Cardiac muscle cell (in vitro differentiated cells and primary cell): Measurements from ENCODE around the gene DENND1B. TPM values are rescaled to one million over a fixed set of nuclear protein-coding genes. Genes with fewer than 3 reads are reported as not detected.

Experiments
- DNase-seq, 2 donors: peaks; one replicate each; pipeline versions ENCODE4 v3.0.0 to v3.0.0-alpha.2; 2010 to 2017; ENCODE audit warnings: low read depth in 1 of 2, low spot score in 1 of 2
- H3K27ac ChIP-seq: fragments of 200-600 bp; sonication (generic); 2 replicates; pipeline ENCODE4 v1.5.1; 2016
- H3K27me3 ChIP-seq: fragments of 200-600 bp; sonication (generic); 2 replicates; pipeline ENCODE4 v1.6.0; 2016; ENCODE audit warnings: control low read depth
- H3K36me3 ChIP-seq: fragments of 200-600 bp; sonication (generic); 2 replicates; pipeline ENCODE4 v1.5.1; 2016; ENCODE audit warnings: control low read depth
- H3K4me1 ChIP-seq: fragments of 200-600 bp; sonication (generic); 2 replicates; pipeline ENCODE4 v1.8.1; 2017; ENCODE audit warnings: low read depth, mild to moderate bottlenecking, mixed run types
- H3K4me3 ChIP-seq: fragments of 200-600 bp; sonication (generic); 2 replicates; pipeline ENCODE4 v1.5.1; 2016; ENCODE audit warnings: mild to moderate bottlenecking
- H3K9me3 ChIP-seq: fragments of 200-600 bp; sonication (generic); 2 replicates; pipeline ENCODE4 v1.5.1; 2017; ENCODE audit warnings: low read depth, mild to moderate bottlenecking, control low read depth
- CTCF ChIP-seq: IDR thresholded peaks from 2 replicates; pipeline ENCODE4 v1.5.1; 2012; ENCODE audit warnings: low read depth, mild to moderate bottlenecking, low read length
- polyA plus RNA-seq: library from polyadenylated mRNA; unstranded; fragments of >200 nt; fragmentation: Nextera tagmentation; extraction: Ambion mirVana; gene quantifications from 2 replicates; pipeline ENCODE4 v1.2.1, GENCODE V29; 2016
- total RNA-seq: library from RNA; depleted of rRNA; stranded (reverse); fragments of >200 nt; gene quantifications from 2 replicates; pipeline ENCODE4 v1.2.3, GENCODE V29; 2016

Gene DENND1B
- total and polyA plus RNA-seq, 2 experiments from 2014 or later, result 9.9 to 11.0 TPM

DNA sequence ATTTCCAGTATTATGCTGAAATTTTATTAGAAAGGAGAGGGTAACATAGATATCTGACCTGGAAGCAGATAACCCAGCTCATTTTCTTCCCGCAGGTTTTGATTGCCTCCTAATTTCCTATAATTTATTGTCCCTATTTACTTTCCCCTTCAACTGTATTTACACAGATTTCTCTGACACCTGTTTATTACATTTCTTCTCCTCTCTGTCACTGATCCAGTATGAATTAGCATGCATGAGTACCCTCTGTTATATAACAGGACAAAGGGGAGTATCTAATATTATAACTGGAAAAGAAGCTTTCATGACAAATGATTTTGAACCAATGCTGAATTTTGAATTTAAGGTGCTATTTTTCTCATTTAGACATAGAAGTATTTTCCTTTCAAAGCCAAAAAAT, 37.4 kb downstream of the DENND1B start:
- no peak for DNase-seq
- H3K4me1 ChIP-seq, result no peaks in the 10 kb centered on the region
- no peaks in the 10 kb centered on the region for H3K9me3 ChIP-seq
- no peak overlapping the region for H3K27ac ChIP-seq
- no peak overlapping the region for H3K4me3 ChIP-seq
- no peaks in the 10 kb centered on the region for H3K36me3 ChIP-seq
- TF ChIP-seq CTCF, result no peak
- no peaks in the 10 kb centered on the region for H3K27me3 ChIP-seq

DNA sequence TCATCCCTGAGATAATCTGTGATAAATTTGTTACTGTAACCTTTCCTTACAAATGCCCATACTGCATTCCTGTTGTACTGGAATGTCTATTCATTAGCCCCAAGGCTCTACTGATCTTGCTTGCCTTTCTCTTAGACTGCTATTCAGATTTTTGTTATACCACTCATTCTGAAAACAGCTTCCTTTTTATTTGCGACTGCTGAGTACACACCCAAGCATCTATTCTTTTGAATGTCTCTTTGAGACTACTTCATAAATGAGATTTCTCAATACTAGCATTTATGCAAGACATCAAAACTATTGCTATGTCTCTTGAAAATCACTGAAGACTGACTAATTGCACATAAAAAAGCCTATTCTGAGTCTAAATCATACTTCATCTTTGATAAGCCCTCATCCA, 38.6 kb downstream of the DENND1B start:
- H3K36me3 ChIP-seq, result no peaks in the 10 kb centered on the region
- H3K4me3 ChIP-seq, result no peak overlapping the region
- H3K27ac ChIP-seq, result no peak overlapping the region
- no peaks in the 10 kb centered on the region for H3K9me3 ChIP-seq
- TF ChIP-seq CTCF, result no peak
- DNase-seq, result peak in 1 of 2 donors; percentile 9
- H3K27me3 ChIP-seq, result no peaks in the 10 kb centered on the region
- peaks cover 2% of the 10 kb centered on the region for H3K4me1 ChIP-seq

DNA sequence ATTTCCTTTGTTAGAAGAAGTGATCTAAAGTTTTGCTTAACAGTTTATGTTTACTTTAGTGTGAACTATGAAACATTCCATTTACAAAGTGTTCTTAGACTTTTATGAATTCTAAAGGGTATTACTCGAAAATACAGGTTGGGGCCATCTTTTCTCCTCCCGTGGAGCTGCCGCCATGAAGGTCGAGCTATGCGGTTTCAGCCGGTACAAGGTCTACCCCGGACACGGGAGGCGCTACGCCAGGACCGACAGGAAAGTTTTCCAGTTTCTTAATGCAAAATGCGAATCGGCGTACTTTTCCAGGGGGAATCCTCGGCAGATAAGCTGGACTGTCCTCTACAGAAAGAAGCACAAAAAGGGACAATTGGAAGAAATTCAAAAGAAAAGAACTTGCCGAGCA, 39.8 kb downstream of the DENND1B start:
- Histone ChIP-seq H3K4me1 (peaks cover 2% of the 10 kb centered on the region), H3K27me3 (no peaks in the 10 kb centered on the region), H3K4me3 (no peak overlapping the region), H3K36me3 (no peaks in the 10 kb centered on the region), H3K27ac (no peak overlapping the region), H3K9me3 (no peaks in the 10 kb centered on the region)
- no peak for TF ChIP-seq CTCF
- no peak for DNase-seq

GRCh38 chr1:197733324-197733723, 42.0 kb downstream of the DENND1B start:
- Histone ChIP-seq H3K36me3 (no peaks in the 10 kb centered on the region), H3K4me3 (no peak overlapping the region), H3K4me1 (peaks cover 2% of the 10 kb centered on the region), H3K27ac (no peak overlapping the region), H3K9me3 (no peaks in the 10 kb centered on the region), H3K27me3 (no peaks in the 10 kb centered on the region)
- DNase-seq, result no peak
- TF ChIP-seq CTCF, result no peak

GRCh38 chr1:197732187-197732586, 43.1 kb downstream of the DENND1B start:
- peaks cover 2% of the 10 kb centered on the region for H3K4me1 ChIP-seq

More at GRCh38 chr1:197732187-197732586, 43.1 kb downstream of the DENND1B start:
- Histone ChIP-seq H3K36me3 (no peaks in the 10 kb centered on the region), H3K4me3 (no peak overlapping the region), H3K27me3 (no peaks in the 10 kb centered on the region), H3K9me3 (no peaks in the 10 kb centered on the region), H3K27ac (no peak overlapping the region)
- TF ChIP-seq CTCF, result no peak
- DNase-seq, result no peak
